ENCODE measurements around the gene SYNPO2L.

The SYNPO2L gene

GRCh38 chr10:73647875-73648651 is 7.8 kb downstream of the SYNPO2L start:
- Histone ChIP-seq H3K4me3 (ENCODE audit: low read length in 2 of 2) (peak overlapping the region; percentile 82 to 84), H3K4me1 (ENCODE audit: control insufficient read depth, insufficient read depth, low read length) (peaks cover 33% of the 10 kb centered on the region), H3K9me3 (ENCODE audit: control insufficient read depth in 2 of 2, low read length in 2 of 2) (no peaks in the 10 kb centered on the region), H3K9ac (ENCODE audit: low read length in 2 of 2) (peak overlapping the region; percentile 75 to 84), H3K27me3 (ENCODE audit: control insufficient read depth in 1 of 2, insufficient read depth in 2 of 2, low read length in 2 of 2) (no peaks in the 10 kb centered on the region), H3K27ac (ENCODE audit: low read length) (peak overlapping the region; percentile 24), H3K36me3 (ENCODE audit: control insufficient read depth in 2 of 2, insufficient read depth in 2 of 2, low read length in 2 of 2) (no peaks in the 10 kb centered on the region)

GRCh38 chr10:73647211-73647874 is 8.5 kb downstream of the SYNPO2L start:
- H3K9ac ChIP-seq (ENCODE audit: low read length in 2 of 2), result peak overlapping the region; percentile 75 to 84
- H3K36me3 ChIP-seq (ENCODE audit: control insufficient read depth in 2 of 2, insufficient read depth in 2 of 2, low read length in 2 of 2), result no peaks in the 10 kb centered on the region
- H3K27ac ChIP-seq (ENCODE audit: low read length), result peak overlapping the region; percentile 24
- H3K9me3 ChIP-seq (ENCODE audit: control insufficient read depth in 2 of 2, low read length in 2 of 2), result no peaks in the 10 kb centered on the region
- H3K4me1 ChIP-seq (ENCODE audit: control insufficient read depth, insufficient read depth, low read length), result peaks cover 33% of the 10 kb centered on the region
- no peaks in the 10 kb centered on the region for H3K27me3 ChIP-seq (ENCODE audit: control insufficient read depth in 1 of 2, insufficient read depth in 2 of 2, low read length in 2 of 2)
- peak overlapping the region; percentile 82 to 84 for H3K4me3 ChIP-seq (ENCODE audit: low read length in 2 of 2)

GRCh38 chr10:73646598-73647041 is 9.2 kb downstream of the SYNPO2L start:
- peak overlapping the region in 1 of 2 donors; percentile 84 for H3K9ac ChIP-seq (ENCODE audit: low read length in 2 of 2)
- no peak overlapping the region for H3K4me3 ChIP-seq (ENCODE audit: low read length in 2 of 2)
- H3K36me3 ChIP-seq (ENCODE audit: control insufficient read depth in 2 of 2, insufficient read depth in 2 of 2, low read length in 2 of 2), result no peaks in the 10 kb centered on the region
- H3K27ac ChIP-seq (ENCODE audit: low read length), result no peak overlapping the region
- H3K4me1 ChIP-seq (ENCODE audit: control insufficient read depth, insufficient read depth, low read length), result peaks cover 33% of the 10 kb centered on the region
- H3K9me3 ChIP-seq (ENCODE audit: control insufficient read depth in 2 of 2, low read length in 2 of 2), result no peaks in the 10 kb centered on the region
- no peaks in the 10 kb centered on the region for H3K27me3 ChIP-seq (ENCODE audit: control insufficient read depth in 1 of 2, insufficient read depth in 2 of 2, low read length in 2 of 2)

DNA sequence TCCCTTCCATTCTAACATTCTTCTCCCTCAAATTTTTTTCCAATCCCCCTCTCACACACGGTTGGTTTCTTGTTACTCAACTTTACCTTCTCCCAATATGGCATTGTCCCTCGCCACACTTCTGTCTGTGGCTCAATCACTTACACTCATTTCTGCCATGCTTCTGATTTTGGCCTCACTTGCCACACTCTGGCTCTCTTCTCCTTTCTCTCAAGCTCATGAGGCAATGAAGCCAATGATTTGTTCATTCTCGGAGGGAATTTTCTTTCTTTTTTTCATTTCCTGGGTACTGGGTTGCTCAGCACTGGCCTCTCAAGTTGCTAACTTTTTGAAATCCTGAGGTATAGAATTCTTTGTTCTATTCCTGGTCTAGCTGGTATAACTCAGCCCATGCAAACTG is 10.6 kb downstream of the SYNPO2L start:
- Histone ChIP-seq H3K36me3 (ENCODE audit: control insufficient read depth in 2 of 2, insufficient read depth in 2 of 2, low read length in 2 of 2) (no peaks in the 10 kb centered on the region), H3K27me3 (ENCODE audit: control insufficient read depth in 1 of 2, insufficient read depth in 2 of 2, low read length in 2 of 2) (no peaks in the 10 kb centered on the region), H3K4me1 (ENCODE audit: control insufficient read depth, insufficient read depth, low read length) (peaks cover 21% of the 10 kb centered on the region), H3K4me3 (ENCODE audit: low read length in 2 of 2) (no peak overlapping the region), H3K9me3 (ENCODE audit: control insufficient read depth in 2 of 2, low read length in 2 of 2) (no peaks in the 10 kb centered on the region), H3K27ac (ENCODE audit: low read length) (no peak overlapping the region), H3K9ac (ENCODE audit: low read length in 2 of 2) (no peak overlapping the region)

DNA sequence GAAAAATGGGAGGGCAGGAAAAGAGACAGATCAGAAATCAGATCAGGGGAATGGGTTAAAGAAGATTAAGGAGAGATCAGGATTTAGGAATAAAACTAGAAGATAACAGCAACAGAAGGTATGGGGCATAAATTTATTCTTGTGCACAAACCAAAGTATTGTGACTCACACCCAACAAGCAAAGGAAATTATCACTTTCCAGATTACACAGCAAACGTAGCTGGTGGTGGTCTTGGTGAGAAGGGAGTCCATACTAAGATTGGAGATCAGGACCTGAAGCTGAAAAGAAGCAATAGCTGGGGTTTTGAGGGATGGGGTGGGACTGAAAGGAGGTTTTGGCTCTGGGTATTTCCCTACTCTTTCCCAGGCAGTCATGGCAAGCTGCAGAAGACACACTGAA is 11.1 kb downstream of the SYNPO2L start:
- H3K9me3 ChIP-seq (ENCODE audit: control insufficient read depth in 2 of 2, low read length in 2 of 2), result no peaks in the 10 kb centered on the region
- H3K36me3 ChIP-seq (ENCODE audit: control insufficient read depth in 2 of 2, insufficient read depth in 2 of 2, low read length in 2 of 2), result no peaks in the 10 kb centered on the region
- H3K9ac ChIP-seq (ENCODE audit: low read length in 2 of 2), result no peak overlapping the region
- peaks cover 0 to 1% of the 10 kb centered on the region in 2 donors for H3K27me3 ChIP-seq (ENCODE audit: control insufficient read depth in 1 of 2, insufficient read depth in 2 of 2, low read length in 2 of 2)
- no peak overlapping the region for H3K4me3 ChIP-seq (ENCODE audit: low read length in 2 of 2)
- peaks cover 21% of the 10 kb centered on the region for H3K4me1 ChIP-seq (ENCODE audit: control insufficient read depth, insufficient read depth, low read length)
- H3K27ac ChIP-seq (ENCODE audit: low read length), result no peak overlapping the region

- Histone ChIP-seq H3K9ac (ENCODE audit: low read length in 2 of 2) (peak overlapping the region in 1 of 2 donors; percentile 55), H3K36me3 (ENCODE audit: control insufficient read depth in 2 of 2, insufficient read depth in 2 of 2, low read length in 2 of 2) (no peaks in the 10 kb centered on the region), H3K4me3 (ENCODE audit: low read length in 2 of 2) (peak overlapping the region; percentile 40 to 55), H3K27ac (ENCODE audit: low read length) (no peak overlapping the region), H3K27me3 (ENCODE audit: control insufficient read depth in 1 of 2, insufficient read depth in 2 of 2, low read length in 2 of 2) (peaks cover 0 to 2% of the 10 kb centered on the region in 2 donors), H3K9me3 (ENCODE audit: control insufficient read depth in 2 of 2, low read length in 2 of 2) (no peaks in the 10 kb centered on the region), H3K4me1 (ENCODE audit: control insufficient read depth, insufficient read depth, low read length) (peaks cover 21% of the 10 kb centered on the region)
These were observed 11.7 kb downstream of the SYNPO2L start for GRCh38 chr10:73644015-73644743.

DNA sequence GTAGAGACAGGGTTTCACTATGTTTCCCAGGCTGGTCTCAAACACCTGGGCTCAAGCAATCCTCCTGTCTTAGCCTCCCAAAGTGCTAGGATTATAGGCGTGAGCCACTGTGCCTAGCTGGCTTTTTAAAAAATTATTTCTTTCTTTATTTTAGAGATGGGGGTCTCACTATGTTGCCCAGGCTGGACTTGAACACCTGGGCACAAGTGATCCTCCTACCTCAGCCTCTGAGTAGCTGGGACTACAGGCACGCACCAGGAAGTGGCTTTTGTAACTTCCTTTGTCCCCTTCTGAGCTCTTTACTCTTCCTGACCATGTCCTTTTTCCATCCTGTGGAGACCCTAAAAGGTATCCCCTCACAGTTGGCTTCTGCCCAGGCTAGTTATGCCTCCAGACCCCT is 12.5 kb downstream of the SYNPO2L start:
- Histone ChIP-seq H3K9me3 (ENCODE audit: control insufficient read depth in 2 of 2, low read length in 2 of 2) (no peaks in the 10 kb centered on the region), H3K4me3 (ENCODE audit: low read length in 2 of 2) (no peak overlapping the region), H3K36me3 (ENCODE audit: control insufficient read depth in 2 of 2, insufficient read depth in 2 of 2, low read length in 2 of 2) (no peaks in the 10 kb centered on the region), H3K27ac (ENCODE audit: low read length) (no peak overlapping the region), H3K9ac (ENCODE audit: low read length in 2 of 2) (no peak overlapping the region), H3K4me1 (ENCODE audit: control insufficient read depth, insufficient read depth, low read length) (peaks cover 14% of the 10 kb centered on the region), H3K27me3 (ENCODE audit: control insufficient read depth in 1 of 2, insufficient read depth in 2 of 2, low read length in 2 of 2) (peaks cover 0 to 2% of the 10 kb centered on the region in 2 donors)

DNA sequence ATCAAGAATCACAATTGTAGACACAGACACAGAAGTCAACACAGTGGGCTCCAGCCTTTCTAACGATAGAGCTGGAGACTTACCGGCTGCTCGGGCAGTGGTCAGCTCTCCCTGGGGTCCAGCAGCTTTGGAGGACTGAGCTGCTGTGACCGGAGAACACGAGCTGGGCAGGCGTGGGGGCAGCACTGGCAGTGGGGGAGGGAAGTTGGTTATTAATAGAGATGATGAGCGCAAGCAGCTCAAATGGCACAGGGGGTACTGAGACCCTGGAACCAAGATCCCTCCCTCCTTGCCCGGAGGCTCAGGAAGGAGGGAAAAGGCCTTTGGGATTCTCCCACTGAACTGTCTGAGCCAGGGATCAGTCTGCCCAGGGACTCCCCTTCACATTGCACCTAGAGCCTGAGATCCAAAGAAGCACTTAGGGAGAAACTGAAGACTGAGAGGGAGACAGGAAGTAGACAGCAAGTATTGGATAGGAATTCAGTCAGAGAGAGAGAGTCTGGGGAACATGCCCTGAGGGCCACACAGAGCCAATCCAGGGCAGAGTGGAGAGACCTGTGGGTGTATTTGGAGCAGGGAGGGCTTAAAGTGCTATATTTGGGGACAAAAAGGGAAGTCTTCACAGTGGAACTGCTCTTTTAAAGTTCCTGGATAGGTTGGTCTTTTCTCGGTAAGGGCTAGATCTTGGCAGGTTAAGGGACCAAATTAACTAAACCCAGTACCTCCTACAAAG is 14.3 kb downstream of the SYNPO2L start, which contains the start of gene MYOZ1:
Gene MYOZ1 (minus strand): TSS at position 147 of the 733 bp plus-strand sequence. CDS start 1,457 bp downstream, outside the sequence.
- no peaks in the 10 kb centered on the region for H3K36me3 ChIP-seq (ENCODE audit: control insufficient read depth in 2 of 2, insufficient read depth in 2 of 2, low read length in 2 of 2)
- no peaks in the 10 kb centered on the region for H3K9me3 ChIP-seq (ENCODE audit: control insufficient read depth in 2 of 2, low read length in 2 of 2)
- no peaks in the 10 kb centered on the region for H3K4me1 ChIP-seq (ENCODE audit: control insufficient read depth, insufficient read depth, low read length)
- no peak within 1 kb of the TSS for H3K4me3 ChIP-seq (ENCODE audit: low read length in 2 of 2)
- H3K27me3 ChIP-seq (ENCODE audit: control insufficient read depth in 1 of 2, insufficient read depth in 2 of 2, low read length in 2 of 2), result peaks cover 0 to 2% of the 10 kb centered on the region in 2 donors
- no peak within 1 kb of the TSS for H3K9ac ChIP-seq (ENCODE audit: low read length in 2 of 2)
- no peak within 1 kb of the TSS for H3K27ac ChIP-seq (ENCODE audit: low read length)

DNA sequence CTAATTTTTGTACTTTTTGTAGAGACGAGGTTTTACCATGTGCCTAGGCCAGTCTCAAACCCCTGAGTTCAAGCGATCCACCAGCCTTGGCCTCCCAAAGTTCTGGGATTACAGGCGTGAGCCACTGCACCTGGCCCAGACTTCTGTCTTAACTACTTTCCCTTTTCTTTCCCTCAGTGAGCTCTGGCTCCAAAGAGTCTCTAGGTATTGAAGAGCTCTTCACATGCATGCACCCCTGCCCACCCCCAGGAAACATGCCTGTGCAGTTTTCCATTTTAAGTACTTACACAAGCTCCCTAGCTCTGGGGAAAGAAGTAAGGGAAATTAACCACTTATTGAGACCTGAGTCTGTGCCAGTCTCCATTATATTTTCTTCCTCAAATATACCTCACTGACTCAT is 16.5 kb downstream of the SYNPO2L start:
- H3K27ac ChIP-seq (ENCODE audit: low read length), result no peak overlapping the region
- H3K9ac ChIP-seq (ENCODE audit: low read length in 2 of 2), result no peak overlapping the region
- H3K36me3 ChIP-seq (ENCODE audit: control insufficient read depth in 2 of 2, insufficient read depth in 2 of 2, low read length in 2 of 2), result no peaks in the 10 kb centered on the region
- no peak overlapping the region for H3K4me3 ChIP-seq (ENCODE audit: low read length in 2 of 2)
- no peaks in the 10 kb centered on the region for H3K9me3 ChIP-seq (ENCODE audit: control insufficient read depth in 2 of 2, low read length in 2 of 2)
- H3K4me1 ChIP-seq (ENCODE audit: control insufficient read depth, insufficient read depth, low read length), result no peaks in the 10 kb centered on the region
- H3K27me3 ChIP-seq (ENCODE audit: control insufficient read depth in 1 of 2, insufficient read depth in 2 of 2, low read length in 2 of 2), result peaks cover 0 to 2% of the 10 kb centered on the region in 2 donors

- H3K27ac ChIP-seq (ENCODE audit: low read length), result no peak overlapping the region
- no peaks in the 10 kb centered on the region for H3K4me1 ChIP-seq (ENCODE audit: control insufficient read depth, insufficient read depth, low read length)
- H3K9ac ChIP-seq (ENCODE audit: low read length in 2 of 2), result no peak overlapping the region
- H3K4me3 ChIP-seq (ENCODE audit: low read length in 2 of 2), result no peak overlapping the region
- no peaks in the 10 kb centered on the region for H3K9me3 ChIP-seq (ENCODE audit: control insufficient read depth in 2 of 2, low read length in 2 of 2)
- H3K27me3 ChIP-seq (ENCODE audit: control insufficient read depth in 1 of 2, insufficient read depth in 2 of 2, low read length in 2 of 2), result peaks cover 0 to 2% of the 10 kb centered on the region in 2 donors
- no peaks in the 10 kb centered on the region for H3K36me3 ChIP-seq (ENCODE audit: control insufficient read depth in 2 of 2, insufficient read depth in 2 of 2, low read length in 2 of 2)
These were observed 20.0 kb downstream of the SYNPO2L start for GRCh38 chr10:73635781-73636180.
